ENCODE measurements around the gene AKT3. TPM values are rescaled to one million over a fixed set of nuclear protein-coding genes. Genes with fewer than 3 reads are reported as not detected.

The AKT3 gene
- total RNA-seq, 5 donors from 2014 or later (not counting 1 experiment from before 2014, with no cell fraction given), result 94.5 to 124 (median 112) TPM

DNA sequence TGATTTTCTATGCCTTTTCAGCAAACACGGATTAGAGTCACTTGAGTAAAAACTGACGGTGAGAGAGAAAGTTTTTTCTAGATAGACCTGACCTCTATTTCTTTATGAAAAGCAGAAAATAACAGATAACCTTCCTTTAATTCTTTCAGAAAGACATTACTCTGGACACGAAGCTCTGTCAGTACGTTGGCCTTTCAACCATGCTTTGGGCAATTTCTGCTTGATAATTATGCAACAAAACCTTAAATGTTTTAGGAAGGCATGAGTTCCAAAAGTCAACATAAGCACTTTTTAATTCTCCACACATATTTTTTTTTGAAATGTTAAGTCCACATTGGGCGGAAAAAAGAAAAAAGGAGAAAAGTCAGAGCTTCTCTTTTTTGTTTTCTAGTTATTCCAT lies 137.8 kb downstream of the AKT3 start:
- Mint-ChIP-seq H3K4me1 (peaks cover 50 to 63% (median 61%) of the 10 kb centered on the region in 3 donors), H3K9me3 (no peaks in the 10 kb centered on the region), H3K36me3 (peaks cover 1% of the 10 kb centered on the region), H3K27me3 (no peaks in the 10 kb centered on the region), H3K27ac (no peak overlapping the region), H3K4me3 (no peak overlapping the region)
- Histone ChIP-seq H3K27me3 (replicated peaks in 1 of 2; ENCODE audit: control insufficient read depth in 2 of 2, extremely low read depth in 1 of 2, insufficient read depth in 2 of 2, low read length in 1 of 2) (no peaks in the 10 kb centered on the region), H3K4me3 (ENCODE audit: control insufficient read depth in 1 of 2, extremely low read depth in 1 of 2, low read length in 1 of 2) (no peak overlapping the region), H3K36me3 (ENCODE audit: control insufficient read depth in 2 of 2, extremely low read depth in 1 of 2, insufficient read depth in 1 of 2, low read length in 1 of 2) (no peaks in the 10 kb centered on the region), H3K4me1 (ENCODE audit: control insufficient read depth in 1 of 2, extremely low read depth in 1 of 2, insufficient read depth in 2 of 2, low read length in 2 of 2) (peaks cover 4 to 6% of the 10 kb centered on the region in 2 experiments), H3K9me3 (no peaks in the 10 kb centered on the region), H3K27ac (ENCODE audit: low read length) (no peak overlapping the region)
- DNase-seq, result no peak
- POLR2A ChIA-PET, result no interaction called here
- no CpG with 5 or more reads among the region's 5 CpGs for WGBS (ENCODE audit: insufficient coverage)
- CTCF ChIA-PET, result interaction anchor here (0.5 to 0.7 kb wide), 2 partner anchors 38 to 151 kb away, joined by 3 read pairs; no protein-coding TSS in a partner anchor
- no peak for ATAC-seq (replicated peaks in 1 of 4)

DNA sequence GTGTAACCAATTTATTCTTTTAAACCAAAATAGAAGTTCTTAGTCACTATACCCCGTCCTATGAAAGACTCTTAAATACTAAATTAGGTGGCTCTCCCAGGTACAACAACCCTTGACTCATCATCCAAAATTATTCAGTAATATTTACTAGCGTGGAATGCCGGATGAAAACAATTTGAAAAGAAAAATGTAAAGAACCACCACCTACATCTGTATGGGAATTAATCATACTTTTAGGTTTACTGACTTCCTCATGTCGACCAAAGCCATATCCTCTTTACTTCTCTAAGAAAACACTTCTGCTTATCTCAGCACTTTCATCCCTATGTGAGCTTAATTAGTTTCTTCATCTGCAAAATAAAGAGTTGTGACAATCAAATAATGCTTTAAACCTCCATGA lies 139.6 kb downstream of the AKT3 start:
- WGBS (ENCODE audit: insufficient coverage), result 83% methylated on average over 1 of the region's 4 CpGs
- H3K9me3 ChIP-seq, result no peaks in the 10 kb centered on the region
- H3K4me1 Mint-ChIP-seq, result peaks cover 42 to 51% (median 50%) of the 10 kb centered on the region in 3 donors
- POLR2A ChIA-PET, result no interaction called here
- CTCF ChIA-PET, result interaction anchor here (0.5 to 0.9 kb wide), 4 partner anchors 9 to 562 kb away, joined by 3 to 5 read pairs (median 4); no protein-coding TSS in a partner anchor
- no peaks in the 10 kb centered on the region for H3K27me3 Mint-ChIP-seq
- no peak overlapping the region for H3K4me3 ChIP-seq (ENCODE audit: control insufficient read depth in 1 of 2, extremely low read depth in 1 of 2, low read length in 1 of 2)
- no peak overlapping the region for H3K4me3 Mint-ChIP-seq
- H3K27me3 ChIP-seq (replicated peaks in 1 of 2; ENCODE audit: control insufficient read depth in 2 of 2, extremely low read depth in 1 of 2, insufficient read depth in 2 of 2, low read length in 1 of 2), result no peaks in the 10 kb centered on the region
- H3K9me3 Mint-ChIP-seq, result no peaks in the 10 kb centered on the region
- ATAC-seq (replicated peaks in 1 of 4) (no peak), DNase-seq (no peak)
- no peak overlapping the region for H3K27ac ChIP-seq (ENCODE audit: low read length)
- peaks cover 4% of the 10 kb centered on the region in 2 experiments for H3K4me1 ChIP-seq (ENCODE audit: control insufficient read depth in 1 of 2, extremely low read depth in 1 of 2, insufficient read depth in 2 of 2, low read length in 2 of 2)
- no peak overlapping the region for H3K27ac Mint-ChIP-seq
- no peaks in the 10 kb centered on the region for H3K36me3 ChIP-seq (ENCODE audit: control insufficient read depth in 2 of 2, extremely low read depth in 1 of 2, insufficient read depth in 1 of 2, low read length in 1 of 2)
- H3K36me3 Mint-ChIP-seq, result peaks cover 3% of the 10 kb centered on the region

GRCh38 chr1:243708210-243708609 lies 141.8 kb downstream of the AKT3 start:
- H3K27ac ChIP-seq (ENCODE audit: low read length), result no peak overlapping the region
- Mint-ChIP-seq H3K9me3 (no peaks in the 10 kb centered on the region), H3K4me3 (no peak overlapping the region), H3K27ac (no peak overlapping the region), H3K4me1 (peaks cover 27 to 39% (median 34%) of the 10 kb centered on the region in 3 donors), H3K27me3 (no peaks in the 10 kb centered on the region), H3K36me3 (peaks cover 5% of the 10 kb centered on the region)
- DNase-seq (peak in 1 of 35 experiments; percentile 33), ATAC-seq (replicated peaks in 1 of 4) (no peak)
- peaks cover 0 to 4% of the 10 kb centered on the region in 2 experiments for H3K4me1 ChIP-seq (ENCODE audit: control insufficient read depth in 1 of 2, extremely low read depth in 1 of 2, insufficient read depth in 2 of 2, low read length in 2 of 2)
- CTCF ChIA-PET, result interaction anchor here (0.7 to 1.0 kb wide), 5 partner anchors 14 to 566 kb away, joined by 3 to 4 read pairs (median 3); no protein-coding TSS in a partner anchor
- no peaks in the 10 kb centered on the region for H3K27me3 ChIP-seq (replicated peaks in 1 of 2; ENCODE audit: control insufficient read depth in 2 of 2, extremely low read depth in 1 of 2, insufficient read depth in 2 of 2, low read length in 1 of 2)
- H3K36me3 ChIP-seq (ENCODE audit: control insufficient read depth in 2 of 2, extremely low read depth in 1 of 2, insufficient read depth in 1 of 2, low read length in 1 of 2), result no peaks in the 10 kb centered on the region
- WGBS (ENCODE audit: insufficient coverage), result 92% methylated on average over 2 of the region's 3 CpGs
- H3K9me3 ChIP-seq, result no peaks in the 10 kb centered on the region
- POLR2A ChIA-PET, result no interaction called here
- no peak overlapping the region for H3K4me3 ChIP-seq (ENCODE audit: control insufficient read depth in 1 of 2, extremely low read depth in 1 of 2, low read length in 1 of 2)

GRCh38 chr1:243706563-243706962 lies 143.5 kb downstream of the AKT3 start:
- Mint-ChIP-seq H3K4me1 (peaks cover 14 to 26% (median 18%) of the 10 kb centered on the region in 3 donors), H3K27ac (no peak overlapping the region), H3K9me3 (no peaks in the 10 kb centered on the region), H3K27me3 (no peaks in the 10 kb centered on the region), H3K4me3 (no peak overlapping the region), H3K36me3 (peaks cover 9% of the 10 kb centered on the region)
- WGBS (ENCODE audit: insufficient coverage), result 100% methylated on average over 1 of the region's 2 CpGs
- Histone ChIP-seq H3K27me3 (replicated peaks in 1 of 2; ENCODE audit: control insufficient read depth in 2 of 2, extremely low read depth in 1 of 2, insufficient read depth in 2 of 2, low read length in 1 of 2) (no peaks in the 10 kb centered on the region), H3K27ac (ENCODE audit: low read length) (no peak overlapping the region), H3K4me3 (ENCODE audit: control insufficient read depth in 1 of 2, extremely low read depth in 1 of 2, low read length in 1 of 2) (no peak overlapping the region), H3K9me3 (no peaks in the 10 kb centered on the region), H3K4me1 (ENCODE audit: control insufficient read depth in 1 of 2, extremely low read depth in 1 of 2, insufficient read depth in 2 of 2, low read length in 2 of 2) (peaks cover 0 to 4% of the 10 kb centered on the region in 2 experiments), H3K36me3 (ENCODE audit: control insufficient read depth in 2 of 2, extremely low read depth in 1 of 2, insufficient read depth in 1 of 2, low read length in 1 of 2) (no peaks in the 10 kb centered on the region)
- ChIA-PET POLR2A (no interaction called here), CTCF (no interaction called here)
- DNase-seq (no peak), ATAC-seq (replicated peaks in 1 of 4) (no peak)

DNA sequence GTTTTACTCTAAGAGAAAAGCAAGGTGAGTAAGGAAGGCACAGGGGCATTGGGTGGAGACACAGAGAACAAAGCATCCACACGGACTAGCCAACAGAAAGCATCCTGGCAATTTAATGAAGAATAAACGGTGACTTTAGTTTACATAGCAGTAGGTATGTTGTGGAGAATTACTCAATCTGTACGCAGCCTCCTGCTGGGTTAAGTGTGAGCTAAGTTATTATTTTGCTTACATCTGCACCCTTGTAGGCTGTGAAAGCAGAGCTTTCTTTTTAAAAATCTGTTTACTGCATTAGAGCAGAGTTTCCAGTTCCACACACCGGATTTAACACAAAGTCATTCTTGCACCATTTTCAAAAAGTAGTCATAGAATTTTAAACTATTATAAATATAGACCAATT lies 144.5 kb downstream of the AKT3 start:
- Histone ChIP-seq H3K4me1 (ENCODE audit: control insufficient read depth in 1 of 2, extremely low read depth in 1 of 2, insufficient read depth in 2 of 2, low read length in 2 of 2) (no peaks in the 10 kb centered on the region), H3K27ac (ENCODE audit: low read length) (no peak overlapping the region), H3K9me3 (no peaks in the 10 kb centered on the region), H3K27me3 (replicated peaks in 1 of 2; ENCODE audit: control insufficient read depth in 2 of 2, extremely low read depth in 1 of 2, insufficient read depth in 2 of 2, low read length in 1 of 2) (no peaks in the 10 kb centered on the region), H3K4me3 (ENCODE audit: control insufficient read depth in 1 of 2, extremely low read depth in 1 of 2, low read length in 1 of 2) (no peak overlapping the region), H3K36me3 (ENCODE audit: control insufficient read depth in 2 of 2, extremely low read depth in 1 of 2, insufficient read depth in 1 of 2, low read length in 1 of 2) (no peaks in the 10 kb centered on the region)
- CTCF ChIA-PET, result no interaction called here
- H3K36me3 Mint-ChIP-seq, result peaks cover 14% of the 10 kb centered on the region
- ATAC-seq (replicated peaks in 1 of 4), result no peak
- no peak for DNase-seq
- peaks cover 9 to 16% (median 11%) of the 10 kb centered on the region in 3 donors for H3K4me1 Mint-ChIP-seq
- H3K4me3 Mint-ChIP-seq, result no peak overlapping the region
- H3K27me3 Mint-ChIP-seq, result no peaks in the 10 kb centered on the region
- POLR2A ChIA-PET, result no interaction called here
- peak overlapping the region in 1 of 2 donors; percentile 7 for H3K27ac Mint-ChIP-seq
- no peaks in the 10 kb centered on the region for H3K9me3 Mint-ChIP-seq
- 93% methylated on average over 3 of the region's 4 CpGs for WGBS (ENCODE audit: insufficient coverage)

DNA sequence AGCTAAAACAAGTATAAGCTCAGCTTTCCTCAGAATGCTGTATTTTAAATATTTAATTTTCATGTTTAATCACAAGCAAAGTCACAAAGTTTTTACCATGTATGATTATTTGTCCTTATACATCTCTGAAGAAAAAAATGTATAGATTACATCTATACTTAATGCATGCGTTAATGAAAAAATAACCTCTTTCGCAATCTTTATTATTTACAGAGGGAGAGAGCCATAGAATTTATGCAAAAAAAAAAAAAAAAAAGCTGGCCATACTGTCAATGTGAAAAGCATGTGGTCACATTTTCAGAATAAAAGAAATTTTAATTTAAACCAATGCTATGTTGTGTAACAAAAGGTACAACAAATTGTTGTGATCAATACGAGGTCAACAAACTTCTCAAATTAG lies 148.2 kb downstream of the AKT3 start:
- H3K36me3 ChIP-seq (ENCODE audit: control insufficient read depth in 2 of 2, extremely low read depth in 1 of 2, insufficient read depth in 1 of 2, low read length in 1 of 2), result no peaks in the 10 kb centered on the region
- no peak overlapping the region for H3K4me3 Mint-ChIP-seq
- no peak for ATAC-seq (replicated peaks in 1 of 4)
- WGBS (ENCODE audit: insufficient coverage), result no CpG with 5 or more reads among the region's 3 CpGs
- ChIA-PET POLR2A (interaction anchor here (0.6 to 0.7 kb wide), 2 partner anchors 34 to 201 kb away, joined by 3 to 11 read pairs; no protein-coding TSS in a partner anchor), CTCF (interaction anchor here (0.5 to 1.0 kb wide), 3 partner anchors 9 to 11 kb away, joined by 3 to 4 read pairs (median 3); no protein-coding TSS in a partner anchor)
- H3K9me3 Mint-ChIP-seq, result no peaks in the 10 kb centered on the region
- H3K27me3 Mint-ChIP-seq, result no peaks in the 10 kb centered on the region
- H3K27me3 ChIP-seq (replicated peaks in 1 of 2; ENCODE audit: control insufficient read depth in 2 of 2, extremely low read depth in 1 of 2, insufficient read depth in 2 of 2, low read length in 1 of 2), result no peaks in the 10 kb centered on the region
- peaks cover 11% of the 10 kb centered on the region for H3K36me3 Mint-ChIP-seq
- no peaks in the 10 kb centered on the region for H3K9me3 ChIP-seq
- no peak overlapping the region for H3K4me3 ChIP-seq (ENCODE audit: control insufficient read depth in 1 of 2, extremely low read depth in 1 of 2, low read length in 1 of 2)
- no peak for DNase-seq
- H3K4me1 ChIP-seq (ENCODE audit: control insufficient read depth in 1 of 2, extremely low read depth in 1 of 2, insufficient read depth in 2 of 2, low read length in 2 of 2), result no peaks in the 10 kb centered on the region
- peaks cover 8 to 15% (median 14%) of the 10 kb centered on the region in 3 donors for H3K4me1 Mint-ChIP-seq
- no peak overlapping the region for H3K27ac Mint-ChIP-seq
- H3K27ac ChIP-seq (ENCODE audit: low read length), result no peak overlapping the region

All from T-cell (primary cell).